Activated CD8-positive, alpha-beta T cell treated with anti-CD3 and anti-CD28 coated beads for 36 hours (primary cell): ENCODE measurements around the gene ASB13. TPM values are rescaled to one million over a fixed set of nuclear protein-coding genes. Genes with fewer than 3 reads are reported as not detected.

Experiments
- ATAC-seq: fragments of 200-7000 bp; cut with Tn5 transposase; one replicate; pipeline ENCODE4 v1.10.0; 2021; ENCODE audit warnings: mild to moderate bottlenecking, moderate library complexity
- CTCF ChIA-PET: fragments of 350-600 bp; sonication (Branson Sonifier 250); formaldehyde crosslinking; loops from one replicate; lab custom pipeline; 2021; ENCODE audit warnings: antibody characterized with exemption; lab: Charles Lee
- POLR2A ChIA-PET: fragments of 350-600 bp; sonication (Branson Sonifier 250); formaldehyde crosslinking; loops from one replicate; lab custom pipeline; 2021; ENCODE audit warnings: antibody characterized with exemption; lab: Charles Lee
- DNase-seq: peaks from one replicate; pipeline ENCODE4 v3.0.0-alpha.2; 2020
- H3K27ac Mint-ChIP-seq: one replicate; pipeline ENCODE4 v1.8.0; 2021; ENCODE audit warnings: mild to moderate bottlenecking, mixed read lengths
- H3K27me3 Mint-ChIP-seq: one replicate; pipeline ENCODE4 v1.8.0; 2021; ENCODE audit warnings: mixed read lengths
- H3K36me3 Mint-ChIP-seq: one replicate; pipeline ENCODE4 v1.8.0; 2021; ENCODE audit warnings: low read depth, mixed read lengths
- H3K4me1 Mint-ChIP-seq: one replicate; pipeline ENCODE4 v1.8.0; 2021; ENCODE audit warnings: low read depth, mixed read lengths
- H3K4me3 Mint-ChIP-seq: one replicate; pipeline ENCODE4 v1.8.0; 2021; ENCODE audit warnings: mild to moderate bottlenecking, moderate library complexity, mixed read lengths
- H3K9me3 Mint-ChIP-seq: one replicate; pipeline ENCODE4 v1.8.0; 2021; ENCODE audit warnings: mixed read lengths
- intact Hi-C: fragments of 100-400 bp; cut with micrococcal nuclease; formaldehyde crosslinking; loops from one replicate; pipeline ENCODE4 v1.10.0; 2022
- total RNA-seq, 2 experiments: library from RNA; stranded (reverse); gene quantifications; one replicate each; pipeline ENCODE4 v1.2.3, GENCODE V29; 2021
- TF ChIP-seq, protein P1 (sequence below): fragments of 200-600 bp; IDR thresholded peaks from one replicate; pipeline ENCODE4 v1.8.0; 2022; ENCODE audit warnings: antibody characterized with exemption, mild to moderate bottlenecking

ASB13 gene
- total RNA-seq, 2 experiments from 2014 or later, result 8.9 to 9.2 TPM

DNA sequence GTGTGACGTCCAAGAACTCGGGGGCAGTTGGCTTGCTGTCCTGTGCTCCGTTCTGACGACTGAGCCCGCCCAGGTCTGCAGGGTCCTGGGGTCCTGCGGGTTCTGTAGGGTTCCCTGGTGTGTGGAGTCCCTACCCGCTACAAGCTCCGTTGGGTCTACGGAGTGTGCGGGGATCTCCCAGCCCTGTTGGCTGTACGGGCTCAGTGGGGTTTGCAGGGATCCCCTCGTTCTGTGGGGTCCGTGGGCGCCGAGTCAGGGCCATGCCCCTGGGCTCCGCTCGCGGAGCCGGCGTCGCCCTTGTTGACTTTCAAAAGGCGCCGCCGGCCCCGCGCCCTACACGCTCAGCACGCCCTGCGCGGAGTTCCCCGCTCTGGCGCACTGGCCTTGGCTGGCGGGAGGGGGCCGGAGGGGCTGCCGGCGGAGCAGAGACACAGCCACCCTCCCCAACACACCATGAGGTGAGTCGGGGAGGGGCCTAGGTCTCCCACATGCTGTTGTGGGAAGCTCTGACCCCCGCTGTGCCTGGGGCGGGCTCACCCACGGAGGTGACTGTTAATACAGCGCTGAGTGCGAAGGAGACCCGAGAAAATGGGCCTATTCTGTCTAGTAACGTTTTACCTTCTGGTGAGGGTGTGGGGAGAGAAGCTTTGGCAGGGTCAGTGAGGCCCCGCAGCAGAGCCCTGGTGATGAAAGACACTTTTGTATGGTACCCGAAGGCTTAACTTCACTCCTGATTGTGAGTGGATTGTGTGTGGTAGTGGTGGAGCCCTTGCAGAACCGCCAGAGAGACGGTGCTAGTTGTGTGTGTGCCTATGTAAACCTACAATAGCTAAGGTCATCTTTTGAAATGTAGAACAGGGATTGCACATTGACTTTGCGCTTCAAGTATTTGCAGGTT, 26.3 kb upstream of the ASB13 start:
- ChIA-PET CTCF (interaction anchor here (0.7 to 1.9 kb wide), 7 partner anchors 8 to 70 kb away, joined by 3 to 6 read pairs (median 4); no protein-coding TSS in a partner anchor), POLR2A (interaction anchor here (0.7 to 1.9 kb wide), 11 partner anchors 8 to 197 kb away, joined by 3 to 8 read pairs (median 3); partner anchors contain the start of genes ANKRD16 and FBH1)
- peak overlapping the region; percentile 90 for H3K27ac Mint-ChIP-seq
- peak; percentile 92 for ATAC-seq
- peaks cover 70% of the 10 kb centered on the region for H3K4me1 Mint-ChIP-seq
- H3K27me3 Mint-ChIP-seq, result no peaks in the 10 kb centered on the region
- TF ChIP-seq, protein P1, sequence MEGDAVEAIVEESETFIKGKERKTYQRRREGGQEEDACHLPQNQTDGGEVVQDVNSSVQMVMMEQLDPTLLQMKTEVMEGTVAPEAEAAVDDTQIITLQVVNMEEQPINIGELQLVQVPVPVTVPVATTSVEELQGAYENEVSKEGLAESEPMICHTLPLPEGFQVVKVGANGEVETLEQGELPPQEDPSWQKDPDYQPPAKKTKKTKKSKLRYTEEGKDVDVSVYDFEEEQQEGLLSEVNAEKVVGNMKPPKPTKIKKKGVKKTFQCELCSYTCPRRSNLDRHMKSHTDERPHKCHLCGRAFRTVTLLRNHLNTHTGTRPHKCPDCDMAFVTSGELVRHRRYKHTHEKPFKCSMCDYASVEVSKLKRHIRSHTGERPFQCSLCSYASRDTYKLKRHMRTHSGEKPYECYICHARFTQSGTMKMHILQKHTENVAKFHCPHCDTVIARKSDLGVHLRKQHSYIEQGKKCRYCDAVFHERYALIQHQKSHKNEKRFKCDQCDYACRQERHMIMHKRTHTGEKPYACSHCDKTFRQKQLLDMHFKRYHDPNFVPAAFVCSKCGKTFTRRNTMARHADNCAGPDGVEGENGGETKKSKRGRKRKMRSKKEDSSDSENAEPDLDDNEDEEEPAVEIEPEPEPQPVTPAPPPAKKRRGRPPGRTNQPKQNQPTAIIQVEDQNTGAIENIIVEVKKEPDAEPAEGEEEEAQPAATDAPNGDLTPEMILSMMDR, result no peak
- DNase-seq, result peak; percentile 87
- intact Hi-C loops, result no loop called here
- H3K36me3 Mint-ChIP-seq, result peaks cover 7% of the 10 kb centered on the region
- no peaks in the 10 kb centered on the region for H3K9me3 Mint-ChIP-seq
- peak overlapping the region; percentile 71 for H3K4me3 Mint-ChIP-seq

DNA sequence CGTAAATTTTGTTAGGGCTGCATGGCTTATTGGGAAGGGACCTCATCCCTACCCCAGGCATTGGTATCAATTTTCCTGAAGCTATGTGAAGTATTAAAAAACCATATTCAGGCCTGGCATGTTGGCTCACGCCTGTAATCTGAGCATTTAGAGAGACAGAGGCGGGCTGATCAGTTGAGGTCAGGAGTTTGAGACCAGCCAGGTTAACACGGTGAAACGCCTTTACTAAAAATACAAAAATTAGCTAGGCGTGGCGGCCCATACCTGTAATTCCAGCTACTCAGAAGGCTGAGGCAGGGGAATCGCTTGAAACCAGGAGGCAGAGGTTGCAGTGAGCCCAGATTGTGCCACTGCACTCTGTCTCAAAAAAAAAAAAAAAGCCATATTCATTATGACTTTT, 25.4 kb upstream of the ASB13 start:
- Mint-ChIP-seq H3K4me1 (peaks cover 68% of the 10 kb centered on the region), H3K36me3 (peaks cover 7% of the 10 kb centered on the region), H3K9me3 (no peaks in the 10 kb centered on the region), H3K27me3 (no peaks in the 10 kb centered on the region), H3K4me3 (peak overlapping the region; percentile 71), H3K27ac (peak overlapping the region; percentile 49)
- POLR2A ChIA-PET, result interaction anchor here (0.7 to 1.9 kb wide), 5 partner anchors 8 to 39 kb away, joined by 3 to 8 read pairs (median 3); no protein-coding TSS in a partner anchor
- TF ChIP-seq, protein P1, result no peak
- intact Hi-C loops, result no loop called here
- CTCF ChIA-PET, result interaction anchor here (0.7 to 1.8 kb wide), 6 partner anchors 9 to 69 kb away, joined by 3 to 6 read pairs (median 4); no protein-coding TSS in a partner anchor
- ATAC-seq, result no peak
- no peak for DNase-seq

DNA sequence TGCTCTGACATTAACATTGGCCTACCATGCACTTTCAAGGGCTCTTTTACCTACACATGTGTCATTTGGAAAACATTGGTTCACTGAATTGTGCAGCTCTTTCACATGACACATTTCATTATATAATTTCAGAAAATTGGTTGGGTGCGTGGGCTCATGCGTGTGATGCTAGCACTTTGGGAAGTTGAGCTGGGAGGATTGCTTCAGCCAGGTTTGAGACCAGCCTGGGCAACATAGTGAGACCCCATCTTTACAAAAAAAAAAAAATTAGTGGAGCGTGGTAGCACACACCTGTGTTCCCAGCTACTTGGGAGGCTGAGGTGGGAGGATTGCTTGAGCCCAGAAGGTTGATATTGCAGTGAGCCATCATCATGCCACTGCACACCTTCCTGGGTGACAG, 22.2 kb upstream of the ASB13 start:
- no peak for ATAC-seq
- ChIA-PET POLR2A (interaction anchor here (0.7 to 1.0 kb wide), 2 partner anchors 12 to 231 kb away, joined by 3 read pairs; no protein-coding TSS in a partner anchor), CTCF (interaction anchor here (1.1 to 2.4 kb wide), 3 partner anchors 10 to 59 kb away, joined by 3 to 6 read pairs (median 6); no protein-coding TSS in a partner anchor)
- Mint-ChIP-seq H3K27ac (no peak overlapping the region), H3K9me3 (no peaks in the 10 kb centered on the region), H3K27me3 (no peaks in the 10 kb centered on the region), H3K4me3 (no peak overlapping the region), H3K36me3 (peaks cover 14% of the 10 kb centered on the region), H3K4me1 (peaks cover 59% of the 10 kb centered on the region)
- intact Hi-C loops, result loop anchor here (10.0 kb wide), 1 partner anchor 126 kb away; the partner anchor contains the start of gene GDI2
- DNase-seq, result no peak
- TF ChIP-seq, protein P1, result no peak

DNA sequence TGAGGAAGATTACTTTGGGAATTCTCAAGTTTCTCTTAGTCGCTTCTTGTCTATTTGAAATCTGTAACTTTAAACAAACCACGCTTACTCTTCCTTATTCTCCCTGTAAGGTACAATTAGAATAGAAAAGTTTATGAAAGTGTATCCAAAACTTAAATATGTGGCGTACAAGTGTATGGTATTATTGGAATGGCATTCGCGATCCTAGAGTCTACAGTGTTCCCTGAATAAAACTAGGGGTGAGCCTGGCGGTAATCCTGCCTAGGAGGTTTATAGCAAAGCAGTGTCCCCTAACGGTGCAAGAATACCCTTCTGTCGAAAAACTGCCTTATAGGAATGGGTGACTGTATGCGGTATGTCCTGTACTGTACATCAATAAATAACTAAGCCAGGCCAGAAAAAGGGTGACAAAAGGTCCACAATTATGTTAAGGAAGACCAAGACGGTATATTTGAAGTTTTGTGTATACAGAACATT, 19.4 kb upstream of the ASB13 start:
- no peaks in the 10 kb centered on the region for H3K27me3 Mint-ChIP-seq
- H3K4me1 Mint-ChIP-seq, result peaks cover 53% of the 10 kb centered on the region
- peak overlapping the region; percentile 91 for H3K27ac Mint-ChIP-seq
- no peaks in the 10 kb centered on the region for H3K9me3 Mint-ChIP-seq
- TF ChIP-seq, protein P1, result peak; percentile 24
- POLR2A ChIA-PET, result interaction anchor here (1.0 to 1.2 kb wide), 2 partner anchors 25 to 115 kb away, joined by 3 read pairs; no protein-coding TSS in a partner anchor
- peak overlapping the region; percentile 87 for H3K4me3 Mint-ChIP-seq
- CTCF ChIA-PET, result interaction anchor here (1.0 kb wide), 1 partner anchor 38 kb away, joined by 3 read pairs; no protein-coding TSS in a partner anchor
- DNase-seq, result no peak
- peaks cover 14% of the 10 kb centered on the region for H3K36me3 Mint-ChIP-seq
- intact Hi-C loops, result loop anchor here (10.0 kb wide), 1 partner anchor 129 kb away; the partner anchor contains the start of gene GDI2
- no peak for ATAC-seq
